ENCODE data around the gene SLCO4A1. TPM values are rescaled to one million over a fixed set of nuclear protein-coding genes. Genes with fewer than 3 reads are reported as not detected.

SLCO4A1 gene
- total RNA-seq, 1 donor from 2014 or later = 3.6 TPM

DNA sequence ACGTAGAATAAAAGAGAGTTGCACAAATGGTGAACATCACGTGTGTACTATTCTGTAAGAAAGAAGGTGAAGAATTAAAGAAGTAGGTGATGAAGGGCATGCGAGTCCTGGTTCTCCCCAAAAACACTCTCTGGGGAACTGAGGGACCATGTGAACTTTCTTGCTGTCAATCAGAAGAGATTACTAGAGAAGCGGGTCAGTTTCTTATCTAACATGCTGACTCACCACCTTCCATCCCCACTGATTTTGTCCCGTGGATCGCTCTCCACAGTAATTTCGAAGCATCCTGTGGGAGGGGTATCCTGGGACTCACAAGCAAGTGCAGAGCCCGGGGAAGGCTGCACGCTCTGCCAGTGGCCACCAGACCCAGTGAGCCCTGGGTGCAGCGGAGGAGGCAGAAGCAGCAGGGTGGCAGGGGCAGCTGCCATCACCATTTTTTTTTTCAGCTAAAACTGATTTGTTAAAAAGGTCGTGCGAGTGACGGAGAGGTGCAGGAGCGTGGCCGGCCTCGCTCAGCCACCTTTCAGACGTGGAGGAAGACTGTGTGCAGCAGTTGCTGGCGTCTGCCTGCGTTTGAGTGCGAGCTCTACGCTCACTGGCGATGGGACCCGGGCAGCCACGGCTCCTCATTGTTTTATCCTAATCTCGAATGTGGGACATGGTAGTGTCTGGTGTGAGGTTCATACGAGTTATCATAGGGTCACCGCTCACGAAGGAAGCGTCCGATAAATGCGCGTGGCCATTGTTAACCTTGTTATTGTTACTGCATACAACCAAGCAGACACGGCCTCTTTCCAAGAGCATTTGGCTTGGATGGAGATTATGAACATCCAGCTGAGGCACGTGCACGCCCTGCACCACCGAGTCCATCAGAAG lies 28.0 kb upstream of the SLCO4A1 start:
- Mint-ChIP-seq H3K27ac (no peak overlapping the region), H3K4me3 (ENCODE audit: low read depth) (no peak overlapping the region), H3K9me3 (ENCODE audit: low read depth) (no peaks in the 10 kb centered on the region), H3K27me3 (peaks cover 37% of the 10 kb centered on the region), H3K4me1 (ENCODE audit: low read depth) (no peaks in the 10 kb centered on the region), H3K36me3 (ENCODE audit: insufficient read depth) (no peaks in the 10 kb centered on the region)
- no peak for DNase-seq (ENCODE audit: low spot score, unreplicated experiment)
- TF ChIP-seq, protein P1, sequence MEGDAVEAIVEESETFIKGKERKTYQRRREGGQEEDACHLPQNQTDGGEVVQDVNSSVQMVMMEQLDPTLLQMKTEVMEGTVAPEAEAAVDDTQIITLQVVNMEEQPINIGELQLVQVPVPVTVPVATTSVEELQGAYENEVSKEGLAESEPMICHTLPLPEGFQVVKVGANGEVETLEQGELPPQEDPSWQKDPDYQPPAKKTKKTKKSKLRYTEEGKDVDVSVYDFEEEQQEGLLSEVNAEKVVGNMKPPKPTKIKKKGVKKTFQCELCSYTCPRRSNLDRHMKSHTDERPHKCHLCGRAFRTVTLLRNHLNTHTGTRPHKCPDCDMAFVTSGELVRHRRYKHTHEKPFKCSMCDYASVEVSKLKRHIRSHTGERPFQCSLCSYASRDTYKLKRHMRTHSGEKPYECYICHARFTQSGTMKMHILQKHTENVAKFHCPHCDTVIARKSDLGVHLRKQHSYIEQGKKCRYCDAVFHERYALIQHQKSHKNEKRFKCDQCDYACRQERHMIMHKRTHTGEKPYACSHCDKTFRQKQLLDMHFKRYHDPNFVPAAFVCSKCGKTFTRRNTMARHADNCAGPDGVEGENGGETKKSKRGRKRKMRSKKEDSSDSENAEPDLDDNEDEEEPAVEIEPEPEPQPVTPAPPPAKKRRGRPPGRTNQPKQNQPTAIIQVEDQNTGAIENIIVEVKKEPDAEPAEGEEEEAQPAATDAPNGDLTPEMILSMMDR (IDR thresholded peaks at IDR 0.05; ENCODE audit: unreplicated experiment) = no peak

DNA sequence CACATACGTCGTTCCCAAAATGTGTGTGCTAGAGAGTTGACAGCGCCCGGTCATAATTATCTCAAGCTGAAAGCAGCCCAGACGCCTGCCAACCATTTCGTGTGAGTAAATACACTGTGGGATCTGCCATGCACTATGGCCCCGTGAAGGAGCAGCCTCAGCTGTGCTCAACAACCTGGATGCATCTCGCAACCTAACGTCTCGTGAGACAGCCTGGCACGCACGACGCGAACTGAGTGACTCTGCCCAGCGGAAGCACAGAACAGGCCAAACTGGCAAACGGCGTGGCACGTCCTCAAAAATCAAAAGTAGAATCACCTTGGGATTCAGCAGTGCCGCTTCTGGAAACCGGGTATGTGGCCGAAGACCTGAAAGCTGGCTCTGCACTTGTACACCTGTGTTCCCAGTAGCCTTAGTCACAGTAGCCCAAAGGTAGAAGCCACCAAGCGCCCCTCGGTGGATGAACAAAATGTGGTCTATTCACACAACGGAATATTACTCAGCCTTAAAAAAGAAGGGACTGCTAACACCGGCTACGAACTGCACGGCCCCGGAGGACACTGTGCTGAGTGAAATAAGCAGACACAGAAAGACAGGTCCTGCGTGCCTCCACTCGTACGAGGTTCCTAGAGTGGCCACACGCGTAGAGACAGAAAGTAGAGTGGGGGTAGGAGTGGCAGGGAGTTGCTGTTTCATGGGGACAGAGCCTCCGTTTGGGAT lies 27.2 kb upstream of the SLCO4A1 start:
- peaks cover 37% of the 10 kb centered on the region for H3K27me3 Mint-ChIP-seq
- H3K36me3 Mint-ChIP-seq (ENCODE audit: insufficient read depth) = no peaks in the 10 kb centered on the region
- H3K4me1 Mint-ChIP-seq (ENCODE audit: low read depth) = no peaks in the 10 kb centered on the region
- DNase-seq (ENCODE audit: low spot score, unreplicated experiment) = no peak
- TF ChIP-seq, protein P1 (IDR thresholded peaks at IDR 0.05; ENCODE audit: unreplicated experiment) = no peak
- no peaks in the 10 kb centered on the region for H3K9me3 Mint-ChIP-seq (ENCODE audit: low read depth)
- no peak overlapping the region for H3K27ac Mint-ChIP-seq
- no peak overlapping the region for H3K4me3 Mint-ChIP-seq (ENCODE audit: low read depth)

DNA sequence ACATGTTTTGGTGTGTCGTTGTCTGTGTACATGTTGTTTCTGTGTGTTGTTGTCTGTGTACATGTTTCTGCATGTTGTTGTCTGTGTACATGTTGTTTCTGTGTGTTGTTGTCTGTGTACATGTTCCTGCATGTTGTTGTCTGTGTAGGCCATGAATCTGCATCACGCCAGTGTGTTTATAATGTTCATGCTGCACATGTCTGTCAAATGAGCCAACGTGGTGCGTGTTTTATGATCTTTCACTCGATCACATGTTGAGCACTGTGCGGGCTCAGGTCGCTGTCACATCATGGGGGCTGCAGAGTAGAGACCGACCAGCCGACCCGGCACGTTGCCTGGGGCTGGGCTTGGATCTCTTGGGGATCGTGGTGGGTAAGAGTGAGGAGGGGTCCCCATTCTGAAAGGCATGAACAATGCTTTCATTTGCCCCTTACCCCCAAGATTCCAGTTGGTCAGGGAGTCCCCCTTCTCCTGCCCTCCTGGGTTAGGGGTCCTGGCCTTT lies 26.5 kb upstream of the SLCO4A1 start:
- TF ChIP-seq, protein P1 (IDR thresholded peaks at IDR 0.05; ENCODE audit: unreplicated experiment) = no peak
- Mint-ChIP-seq H3K4me3 (ENCODE audit: low read depth) (no peak overlapping the region), H3K36me3 (ENCODE audit: insufficient read depth) (no peaks in the 10 kb centered on the region), H3K27me3 (peaks cover 34% of the 10 kb centered on the region), H3K9me3 (ENCODE audit: low read depth) (no peaks in the 10 kb centered on the region), H3K4me1 (ENCODE audit: low read depth) (no peaks in the 10 kb centered on the region), H3K27ac (no peak overlapping the region)
- no peak for DNase-seq (ENCODE audit: low spot score, unreplicated experiment)

DNA sequence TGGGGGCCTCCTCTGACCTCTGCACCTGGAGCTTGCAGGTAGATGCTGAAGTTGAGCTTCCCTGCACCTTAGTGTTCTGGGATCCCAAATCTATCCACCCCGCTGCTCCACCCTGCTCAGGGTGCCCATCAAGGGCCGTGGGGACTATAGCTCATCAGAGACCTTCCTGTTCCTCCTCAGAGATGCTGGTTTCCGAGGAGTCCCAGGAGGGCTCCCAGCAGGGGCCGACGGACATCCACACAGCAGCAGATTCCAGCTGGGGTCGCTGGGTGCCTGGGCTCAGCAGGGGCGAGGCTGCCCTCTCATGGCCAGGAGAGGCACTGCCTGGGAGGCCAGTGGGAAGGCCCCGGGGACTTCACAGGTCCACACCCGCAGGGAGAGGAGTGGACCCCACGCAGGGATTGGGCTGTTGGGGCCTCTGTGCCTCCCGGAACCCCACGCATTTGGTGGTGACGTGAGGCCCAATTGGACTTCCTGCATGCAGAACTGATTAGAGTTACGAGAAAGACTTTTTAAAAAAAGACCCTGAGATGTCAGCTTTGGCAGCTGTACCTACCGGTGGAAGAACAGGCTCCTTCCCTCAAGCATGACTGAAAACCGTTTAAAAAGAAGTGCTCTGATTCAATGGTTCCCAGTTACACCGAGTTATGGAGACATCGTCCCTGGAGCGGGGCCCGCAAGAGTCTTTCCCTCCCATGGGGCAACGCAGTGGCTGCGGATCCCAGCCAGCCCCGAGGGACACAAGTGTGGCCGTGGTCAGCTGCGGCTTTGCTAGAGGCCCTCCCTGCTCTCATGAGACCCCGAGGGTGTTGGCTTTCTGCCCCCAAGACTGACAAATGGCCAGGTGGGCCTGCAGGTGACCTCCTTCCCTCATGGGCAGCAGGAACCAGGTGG lies 25.3 kb upstream of the SLCO4A1 start:
- H3K4me1 Mint-ChIP-seq (ENCODE audit: low read depth) = no peaks in the 10 kb centered on the region
- no peaks in the 10 kb centered on the region for H3K9me3 Mint-ChIP-seq (ENCODE audit: low read depth)
- peaks cover 25% of the 10 kb centered on the region for H3K27me3 Mint-ChIP-seq
- peak overlapping the region; percentile 79 for H3K27ac Mint-ChIP-seq
- TF ChIP-seq, protein P1 (IDR thresholded peaks at IDR 0.05; ENCODE audit: unreplicated experiment) = peak; percentile 97
- peak; percentile 74 for DNase-seq (ENCODE audit: low spot score, unreplicated experiment)
- no peak overlapping the region for H3K4me3 Mint-ChIP-seq (ENCODE audit: low read depth)
- no peaks in the 10 kb centered on the region for H3K36me3 Mint-ChIP-seq (ENCODE audit: insufficient read depth)
